GM12872 (cell line): ENCODE results near the gene WDR19.

Experiments
- CTCF ChIP-seq: IDR thresholded peaks from 3 replicates; pipeline ENCODE4 v1.5.1; 2011; ENCODE audit warnings: low read depth, mild to moderate bottlenecking, low read length, moderate library complexity; ENCODE audit not compliant: insufficient read depth

WDR19 gene

GRCh38 chr4:39233783-39234182 lies 51.5 kb downstream of the WDR19 start:
- TF ChIP-seq CTCF: no peak

- TF ChIP-seq CTCF: no peak
These were observed 52.7 kb downstream of the WDR19 start for GRCh38 chr4:39235021-39235420.

- TF ChIP-seq CTCF: no peak
These were observed 53.4 kb downstream of the WDR19 start for GRCh38 chr4:39235696-39236095.

- TF ChIP-seq CTCF: no peak
These were observed 54.9 kb downstream of the WDR19 start for GRCh38 chr4:39237179-39237578.

GRCh38 chr4:39243462-39243861 lies 61.1 kb downstream of the WDR19 start:
- TF ChIP-seq CTCF: no peak

- TF ChIP-seq CTCF: no peak
These were observed 72.9 kb downstream of the WDR19 start for GRCh38 chr4:39255266-39255665.

GRCh38 chr4:39255871-39256270 lies 73.5 kb downstream of the WDR19 start:
- no peak for TF ChIP-seq CTCF

GRCh38 chr4:39256436-39256835 lies 74.1 kb downstream of the WDR19 start:
- TF ChIP-seq CTCF: no peak
